HL-60 (cell line): ENCODE measurements around the gene CNTRL.

Source experiments
- CTCF ChIP-seq: IDR thresholded peaks from one replicate; pipeline ENCODE4 v1.5.1; 2011; ENCODE audit warnings: low read length, control low read depth, inconsistent platforms; ENCODE audit not compliant: insufficient read depth
- GABPA ChIP-seq: IDR thresholded peaks from 2 replicates; pipeline ENCODE4 v1.6.1; 2012; ENCODE audit warnings: low read depth
- POLR2AphosphoS5 ChIP-seq: IDR thresholded peaks from 2 replicates; pipeline ENCODE4 v1.6.1; 2012; ENCODE audit warnings: low read depth
- REST ChIP-seq: IDR thresholded peaks from 2 replicates; pipeline ENCODE4 v1.6.1; 2012; ENCODE audit warnings: low read depth; ENCODE audit not compliant: insufficient replicate concordance

GRCh38 chr9:121059513-121059912, 15.2 kb upstream of the CNTRL start:
- TF ChIP-seq CTCF (no peak), POLR2AphosphoS5 (no peak), GABPA (no peak), REST (no peak)
